Activated B cell treated with CpG ODN at 0.5 μM for 24 hours (primary cell): ENCODE data around the gene FBXO45. TPM values are rescaled to one million over a fixed set of nuclear protein-coding genes. Genes with fewer than 3 reads are reported as not detected.
"Not testable (repeated sequence)": the region's sequence is repeated elsewhere in the genome, so short reads cannot be mapped to it uniquely, and the experiment has no call there.

Experiments used
- ATAC-seq: fragments of 200-7000 bp; cut with Tn5 transposase; one replicate; pipeline ENCODE4 v1.10.0; 2021; ENCODE audit warnings: low read depth, mild to moderate bottlenecking, moderate library complexity
- CTCF ChIA-PET: fragments of 350-600 bp; sonication (Branson Sonifier 250); formaldehyde crosslinking; loops from one replicate; lab custom pipeline; 2021; ENCODE audit warnings: antibody characterized with exemption; lab: Charles Lee
- POLR2A ChIA-PET: fragments of 350-600 bp; sonication (Branson Sonifier 250); formaldehyde crosslinking; loops from one replicate; lab custom pipeline; 2021; ENCODE audit warnings: antibody characterized with exemption; lab: Charles Lee
- DNase-seq: peaks from one replicate; pipeline ENCODE4 v3.0.0; 2022
- H3K27ac Mint-ChIP-seq: one replicate; pipeline ENCODE4 v1.8.0; 2020; ENCODE audit warnings: mixed read lengths
- H3K27me3 Mint-ChIP-seq: one replicate; pipeline ENCODE4 v1.8.0; 2021; ENCODE audit warnings: mixed read lengths
- H3K36me3 Mint-ChIP-seq: one replicate; pipeline ENCODE4 v1.8.0; 2021; ENCODE audit warnings: low read depth, mixed read lengths
- H3K4me1 Mint-ChIP-seq: one replicate; pipeline ENCODE4 v1.8.0; 2021; ENCODE audit warnings: mixed read lengths
- H3K4me3 Mint-ChIP-seq: one replicate; pipeline ENCODE4 v1.8.0; 2020; ENCODE audit warnings: mild to moderate bottlenecking, mixed read lengths
- H3K9me3 Mint-ChIP-seq: one replicate; pipeline ENCODE4 v1.8.0; 2020; ENCODE audit warnings: mixed read lengths
- intact Hi-C: fragments of 100-400 bp; cut with micrococcal nuclease; formaldehyde crosslinking; loops from one replicate; pipeline ENCODE4 v1.15.1; 2024
- total RNA-seq: library from RNA; stranded (reverse); gene quantifications from 2 replicates; pipeline ENCODE4 v1.2.3, GENCODE V29; 2022
- TF ChIP-seq, protein P1 (sequence below): fragments of 200-600 bp; IDR thresholded peaks from one replicate; pipeline ENCODE4 v1.8.0; 2022; ENCODE audit warnings: antibody characterized with exemption, mild to moderate bottlenecking

FBXO45 gene, protein sequence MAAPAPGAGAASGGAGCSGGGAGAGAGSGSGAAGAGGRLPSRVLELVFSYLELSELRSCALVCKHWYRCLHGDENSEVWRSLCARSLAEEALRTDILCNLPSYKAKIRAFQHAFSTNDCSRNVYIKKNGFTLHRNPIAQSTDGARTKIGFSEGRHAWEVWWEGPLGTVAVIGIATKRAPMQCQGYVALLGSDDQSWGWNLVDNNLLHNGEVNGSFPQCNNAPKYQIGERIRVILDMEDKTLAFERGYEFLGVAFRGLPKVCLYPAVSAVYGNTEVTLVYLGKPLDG
- total RNA-seq: 5.7 and 6.5 TPM in 2 replicates

DNA sequence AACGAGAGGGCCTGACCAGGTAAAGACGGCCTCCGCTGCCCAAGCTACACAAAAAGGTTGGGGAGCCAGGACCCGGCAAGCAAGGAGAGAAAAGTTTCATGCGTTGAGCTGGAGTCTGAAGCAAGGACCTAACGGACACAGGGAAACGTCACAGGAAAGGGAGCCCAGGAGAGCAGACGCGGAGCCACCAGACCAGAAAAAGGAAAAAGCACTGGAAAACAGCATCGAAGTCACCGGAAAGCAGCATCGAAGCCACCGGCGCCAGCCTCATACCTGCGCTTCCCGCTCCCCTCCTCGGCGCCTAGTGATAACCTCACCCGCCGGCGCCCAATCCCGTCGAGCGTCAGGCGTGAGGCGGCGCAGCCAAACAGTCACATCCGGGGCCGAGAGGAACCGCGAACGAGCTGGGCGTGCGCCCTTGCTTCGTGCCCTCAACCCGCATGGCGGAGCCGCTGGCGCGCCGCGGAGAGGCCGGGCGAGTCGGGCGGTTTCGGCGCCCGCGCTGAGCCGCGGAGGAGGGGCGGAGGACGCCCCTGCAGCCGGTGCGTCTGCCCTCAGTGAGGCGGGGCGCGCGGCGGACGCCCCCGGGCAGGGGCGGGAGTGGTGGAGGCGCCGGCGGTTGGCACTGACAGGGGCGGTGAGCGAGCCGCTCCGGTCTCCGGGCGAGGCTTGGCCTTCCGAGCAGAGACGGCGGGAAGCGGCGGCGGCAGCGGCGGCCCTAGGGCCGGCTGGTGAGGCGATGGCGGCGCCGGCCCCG, at the start of gene FBXO45, which contains the start of gene WDR53:
TSS of gene FBXO45 (plus strand) at position 415 of the 757 bp plus-strand sequence. CDS start at position 740, 325 bp downstream.
TSS of gene WDR53 (minus strand) at position 309 of the 757 bp plus-strand sequence. CDS start 7,079 bp downstream, outside the sequence.
- peak; percentile 90 for ATAC-seq
- Mint-ChIP-seq H3K4me1 (peaks cover 29% of the 10 kb centered on the region), H3K4me3 (peak within 1 kb of the TSS; percentile 98), H3K27ac (peak within 1 kb of the TSS; percentile 97), H3K9me3 (no peaks in the 10 kb centered on the region), H3K27me3 (no peaks in the 10 kb centered on the region), H3K36me3 (peaks cover 27% of the 10 kb centered on the region)
- peak; percentile 92 for DNase-seq
- ChIA-PET POLR2A (interaction anchor here (0.5 to 2.6 kb wide), 22 partner anchors 13 to 459 kb away, joined by 3 to 18 read pairs (median 4); partner anchors contain the start of genes CEP19, NCBP2, PAK2 and PIGX), CTCF (interaction anchor here (2.7 kb wide), 1 partner anchor 40 kb away, joined by 12 read pairs; no protein-coding TSS in a partner anchor)
- intact Hi-C loops: loop anchor here (1.0 to 2.0 kb wide), 11 partner anchors 31 to 374 kb away; partner anchors contain the start of genes CEP19, NCBP2, PIGX and RNF168
- TF ChIP-seq, protein P1, sequence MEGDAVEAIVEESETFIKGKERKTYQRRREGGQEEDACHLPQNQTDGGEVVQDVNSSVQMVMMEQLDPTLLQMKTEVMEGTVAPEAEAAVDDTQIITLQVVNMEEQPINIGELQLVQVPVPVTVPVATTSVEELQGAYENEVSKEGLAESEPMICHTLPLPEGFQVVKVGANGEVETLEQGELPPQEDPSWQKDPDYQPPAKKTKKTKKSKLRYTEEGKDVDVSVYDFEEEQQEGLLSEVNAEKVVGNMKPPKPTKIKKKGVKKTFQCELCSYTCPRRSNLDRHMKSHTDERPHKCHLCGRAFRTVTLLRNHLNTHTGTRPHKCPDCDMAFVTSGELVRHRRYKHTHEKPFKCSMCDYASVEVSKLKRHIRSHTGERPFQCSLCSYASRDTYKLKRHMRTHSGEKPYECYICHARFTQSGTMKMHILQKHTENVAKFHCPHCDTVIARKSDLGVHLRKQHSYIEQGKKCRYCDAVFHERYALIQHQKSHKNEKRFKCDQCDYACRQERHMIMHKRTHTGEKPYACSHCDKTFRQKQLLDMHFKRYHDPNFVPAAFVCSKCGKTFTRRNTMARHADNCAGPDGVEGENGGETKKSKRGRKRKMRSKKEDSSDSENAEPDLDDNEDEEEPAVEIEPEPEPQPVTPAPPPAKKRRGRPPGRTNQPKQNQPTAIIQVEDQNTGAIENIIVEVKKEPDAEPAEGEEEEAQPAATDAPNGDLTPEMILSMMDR: no peak

DNA sequence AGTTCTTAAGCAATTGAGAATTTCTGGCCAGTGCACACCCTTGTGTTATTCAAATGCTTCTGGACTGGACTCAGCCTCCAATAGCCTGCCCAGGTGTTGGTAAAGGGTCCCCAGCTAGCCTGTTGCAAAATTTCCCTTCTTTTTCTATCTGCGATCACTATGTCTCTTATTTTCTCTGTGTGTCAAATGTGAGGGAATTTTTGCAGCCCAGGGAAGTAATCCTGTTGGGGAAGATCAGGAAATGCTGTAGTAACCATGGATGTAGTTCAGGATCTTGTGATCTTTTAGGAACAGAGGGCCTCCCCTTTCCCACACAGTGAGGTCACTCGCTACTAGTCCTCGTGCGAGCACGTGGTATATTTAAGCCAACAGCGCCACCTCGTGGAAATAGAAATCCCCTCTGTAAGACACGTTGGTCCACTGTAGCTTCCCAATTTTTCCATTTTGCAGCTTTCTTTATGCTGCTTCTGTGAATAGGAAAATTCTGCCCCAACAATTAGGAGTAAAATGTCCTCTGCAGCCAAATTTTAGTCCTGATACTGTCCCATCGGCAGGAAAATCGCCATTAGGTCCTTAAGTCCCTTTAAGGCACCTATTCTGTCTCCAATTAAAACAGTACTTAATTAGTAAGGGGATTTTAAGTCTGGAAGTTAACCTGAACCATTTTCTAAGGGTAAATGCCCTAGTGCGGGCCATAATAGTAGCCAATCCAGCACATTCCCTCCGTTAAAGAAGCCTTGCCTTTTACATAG, 49.3 kb upstream of the FBXO45 start:
- H3K9me3 Mint-ChIP-seq: peaks cover 41% of the 10 kb centered on the region
- POLR2A ChIA-PET: no interaction called here
- H3K36me3 Mint-ChIP-seq: peaks cover 11% of the 10 kb centered on the region
- H3K4me3 Mint-ChIP-seq: no peak overlapping the region
- intact Hi-C loops: no loop called here
- TF ChIP-seq, protein P1: no peak
- CTCF ChIA-PET: no interaction called here
- no peak for ATAC-seq
- no peak overlapping the region for H3K27ac Mint-ChIP-seq
- no peaks in the 10 kb centered on the region for H3K4me1 Mint-ChIP-seq
- no peak for DNase-seq
- no peaks in the 10 kb centered on the region for H3K27me3 Mint-ChIP-seq

DNA sequence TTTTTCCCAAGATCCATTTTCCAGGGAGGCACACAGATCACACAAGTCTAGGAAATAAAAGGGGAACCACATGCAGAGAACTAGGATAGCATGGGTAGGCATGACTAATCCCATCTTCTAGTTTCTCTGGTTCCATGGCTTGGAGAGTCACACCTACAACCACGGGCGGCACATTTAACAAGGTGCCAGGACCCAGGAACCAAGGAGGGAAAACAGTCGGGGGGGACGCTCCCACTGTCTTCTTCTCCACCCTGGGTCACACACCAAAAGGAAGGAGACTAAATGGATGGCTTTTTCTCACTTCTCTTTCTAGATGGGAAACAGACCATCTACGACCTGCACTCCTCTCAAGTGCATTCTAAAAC, 48.8 kb upstream of the FBXO45 start:
- no peak overlapping the region for H3K4me3 Mint-ChIP-seq
- no peak overlapping the region for H3K27ac Mint-ChIP-seq
- H3K4me1 Mint-ChIP-seq: no peaks in the 10 kb centered on the region
- TF ChIP-seq, protein P1: no peak
- H3K9me3 Mint-ChIP-seq: peaks cover 39% of the 10 kb centered on the region
- H3K36me3 Mint-ChIP-seq: peaks cover 11% of the 10 kb centered on the region
- intact Hi-C loops: no loop called here
- ATAC-seq: no peak
- H3K27me3 Mint-ChIP-seq: no peaks in the 10 kb centered on the region
- ChIA-PET CTCF (no interaction called here), POLR2A (no interaction called here)
- no peak for DNase-seq

DNA sequence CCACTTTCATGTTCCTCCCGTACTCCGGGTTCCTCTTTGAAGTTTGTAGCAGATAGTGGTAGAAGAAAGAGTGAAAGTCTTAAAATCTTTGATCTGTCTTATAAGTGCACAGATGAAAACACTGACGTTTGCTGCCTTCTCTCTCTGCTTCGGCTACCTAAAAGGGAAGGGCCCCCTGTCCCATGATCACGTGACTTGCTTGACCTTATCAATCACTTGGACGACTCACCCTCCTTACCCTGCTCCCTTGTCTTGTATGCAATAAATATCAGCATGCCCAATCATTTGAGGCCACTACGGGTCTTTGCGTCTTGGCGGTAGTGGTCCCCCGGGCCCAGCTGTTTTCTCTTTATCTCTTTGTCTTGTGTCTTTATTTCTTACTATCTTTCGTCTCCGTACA, 47.2 kb upstream of the FBXO45 start:
- ATAC-seq, H3K36me3 Mint-ChIP-seq, POLR2A ChIA-PET, H3K4me1 Mint-ChIP-seq, H3K27ac Mint-ChIP-seq, H3K4me3 Mint-ChIP-seq, H3K27me3 Mint-ChIP-seq, intact Hi-C loops, DNase-seq: not testable (repeated sequence)
- peaks cover 28% of the 10 kb centered on the region for H3K9me3 Mint-ChIP-seq
- CTCF ChIA-PET: interaction anchor here (1.1 kb wide), 1 partner anchor 31 kb away, joined by 3 read pairs; no protein-coding TSS in a partner anchor

DNA sequence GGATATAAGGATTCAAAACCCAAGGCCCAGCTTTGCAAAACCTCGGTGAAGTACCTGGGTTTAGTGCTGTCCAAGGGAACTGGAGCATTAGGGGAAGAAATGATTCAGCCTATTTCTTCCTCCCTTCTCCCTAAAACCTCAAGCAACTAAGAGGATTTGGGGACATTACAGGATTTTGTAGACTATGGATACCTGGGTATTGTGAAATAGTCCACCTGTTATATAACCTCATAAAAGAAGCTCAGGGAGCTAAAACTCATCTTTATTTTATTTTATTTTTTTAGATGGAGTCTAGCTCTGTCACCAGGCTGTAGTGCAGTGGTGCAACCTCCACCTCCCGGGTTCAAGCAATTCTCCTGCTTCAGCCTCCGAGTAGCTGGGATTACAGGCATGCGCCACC, 44.6 kb upstream of the FBXO45 start:
- no peaks in the 10 kb centered on the region for H3K27me3 Mint-ChIP-seq
- intact Hi-C loops: no loop called here
- peaks cover 6% of the 10 kb centered on the region for H3K36me3 Mint-ChIP-seq
- ChIA-PET CTCF (interaction anchor here (1.5 kb wide), 1 partner anchor 14 kb away, joined by 3 read pairs; no protein-coding TSS in a partner anchor), POLR2A (interaction anchor here (0.6 kb wide), 1 partner anchor 575 kb away, joined by 4 read pairs; no protein-coding TSS in a partner anchor)
- H3K27ac Mint-ChIP-seq: no peak overlapping the region
- TF ChIP-seq, protein P1: no peak
- H3K4me3 Mint-ChIP-seq: no peak overlapping the region
- ATAC-seq (no peak), DNase-seq (no peak)
- peaks cover 9% of the 10 kb centered on the region for H3K4me1 Mint-ChIP-seq
- peaks cover 23% of the 10 kb centered on the region for H3K9me3 Mint-ChIP-seq
